GM15510 (cell line): Measurements from ENCODE around the gene MMP2.

ENCODE experiments used
- POLR2A ChIP-seq: IDR thresholded peaks from 3 replicates; pipeline ENCODE4 v1.6.1; 2011; ENCODE audit warnings: borderline replicate concordance; ENCODE audit not compliant: insufficient read length; ENCODE audit errors: extremely low read depth

The MMP2 gene

DNA sequence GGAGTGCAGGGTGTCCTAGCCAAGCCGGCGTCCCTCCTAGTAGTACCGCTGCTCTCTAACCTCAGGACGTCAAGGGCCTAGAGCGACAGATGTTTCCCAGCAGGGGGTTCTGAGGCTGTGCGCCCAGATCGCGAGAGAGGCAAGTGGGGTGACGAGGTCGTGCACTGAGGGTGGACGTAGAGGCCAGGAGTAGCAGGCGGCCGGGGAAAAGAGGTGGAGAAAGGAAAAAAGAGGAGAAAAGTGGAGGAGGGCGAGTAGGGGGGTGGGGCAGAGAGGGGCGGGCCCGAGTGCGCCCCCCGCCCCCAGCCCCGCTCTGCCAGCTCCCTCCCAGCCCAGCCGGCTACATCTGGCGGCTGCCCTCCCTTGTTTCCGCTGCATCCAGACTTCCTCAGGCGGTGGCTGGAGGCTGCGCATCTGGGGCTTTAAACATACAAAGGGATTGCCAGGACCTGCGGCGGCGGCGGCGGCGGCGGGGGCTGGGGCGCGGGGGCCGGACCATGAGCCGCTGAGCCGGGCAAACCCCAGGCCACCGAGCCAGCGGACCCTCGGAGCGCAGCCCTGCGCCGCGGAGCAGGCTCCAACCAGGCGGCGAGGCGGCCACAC is at the start of gene MMP2:
MMP2 (plus strand) TSS at position 372 of the 603 bp plus-strand sequence. CDS start 282 bp downstream, outside the sequence.
- TF ChIP-seq POLR2A, result no peak

DNA sequence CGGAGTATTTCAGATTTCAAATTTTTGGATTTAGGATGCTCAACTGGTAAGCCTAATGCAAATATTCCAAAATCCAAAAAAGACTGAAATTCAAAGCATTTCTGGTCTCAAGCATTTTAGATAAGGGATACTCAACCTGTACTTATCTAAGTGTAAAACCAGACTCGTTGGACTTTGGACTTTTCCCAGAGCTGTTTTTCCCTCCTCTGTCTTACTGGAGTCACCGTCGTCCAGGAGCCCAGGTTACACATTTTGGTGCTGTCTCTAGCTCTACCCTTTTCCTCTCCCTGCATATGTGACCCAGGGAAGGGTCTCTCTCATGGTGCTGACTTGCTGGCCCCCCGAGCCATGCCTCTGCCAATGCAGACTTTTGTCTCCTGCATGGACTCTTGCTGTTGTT is 46.0 kb upstream of the MMP2 start:
- no peak for TF ChIP-seq POLR2A

DNA sequence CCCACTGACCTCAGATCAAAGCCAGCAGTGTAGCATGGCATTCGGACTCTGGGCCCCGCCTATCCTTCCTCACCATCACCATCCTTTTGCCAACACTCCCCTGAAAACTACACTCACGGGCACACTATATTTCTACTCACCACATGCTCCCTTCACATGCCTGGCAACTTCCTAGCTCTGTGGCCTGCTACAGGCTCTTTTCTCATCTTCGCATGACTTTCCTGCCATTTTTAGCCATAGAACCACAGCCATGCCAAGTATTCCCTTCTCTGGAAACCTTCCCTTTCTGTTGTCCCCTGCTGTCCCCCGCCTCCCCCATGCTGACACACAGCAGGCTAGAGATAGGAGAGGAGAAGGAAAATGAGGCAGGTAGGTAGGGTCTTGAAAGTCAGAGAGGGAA is 45.5 kb upstream of the MMP2 start:
- TF ChIP-seq POLR2A, result no peak

DNA sequence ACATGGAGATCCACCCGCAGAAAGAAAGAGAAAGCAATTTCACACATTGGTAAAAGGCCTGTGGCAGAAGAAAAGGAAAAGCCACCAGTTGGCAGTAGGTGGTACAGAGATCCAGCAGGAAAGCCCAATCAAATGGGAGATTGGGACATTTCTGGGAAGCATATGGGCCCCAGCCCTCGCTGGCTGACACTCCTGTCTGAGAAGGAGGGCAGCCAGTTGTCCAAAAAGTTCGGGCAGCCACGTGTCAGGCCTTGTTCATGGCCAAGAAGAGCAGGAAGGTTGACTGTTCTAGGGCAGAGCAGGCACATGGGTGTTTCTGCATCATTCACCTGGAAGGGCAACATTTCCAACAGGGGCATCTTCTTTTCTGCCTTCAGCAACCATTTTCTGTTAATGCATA is 45.0 kb upstream of the MMP2 start:
- no peak for TF ChIP-seq POLR2A

DNA sequence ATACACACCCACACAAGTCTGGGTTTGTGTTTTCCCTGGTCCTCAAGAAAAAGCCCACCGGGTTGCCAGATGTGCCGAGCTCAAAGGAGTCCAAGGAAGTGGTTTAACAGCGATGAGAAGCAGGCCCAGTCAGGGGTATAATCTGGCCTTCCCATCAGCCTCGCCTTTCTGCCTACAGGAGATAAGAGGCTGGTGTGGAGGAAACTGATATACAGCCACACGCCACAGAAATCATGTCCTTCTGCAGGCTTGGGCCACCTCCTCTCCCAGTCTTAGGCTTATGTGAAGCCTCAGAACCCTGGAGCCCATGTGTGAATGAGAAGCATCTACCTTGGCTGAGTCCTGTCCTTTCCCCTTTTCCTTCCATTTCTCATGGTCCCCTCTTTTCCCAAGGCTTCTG is 43.6 kb upstream of the MMP2 start:
- no peak for TF ChIP-seq POLR2A

DNA sequence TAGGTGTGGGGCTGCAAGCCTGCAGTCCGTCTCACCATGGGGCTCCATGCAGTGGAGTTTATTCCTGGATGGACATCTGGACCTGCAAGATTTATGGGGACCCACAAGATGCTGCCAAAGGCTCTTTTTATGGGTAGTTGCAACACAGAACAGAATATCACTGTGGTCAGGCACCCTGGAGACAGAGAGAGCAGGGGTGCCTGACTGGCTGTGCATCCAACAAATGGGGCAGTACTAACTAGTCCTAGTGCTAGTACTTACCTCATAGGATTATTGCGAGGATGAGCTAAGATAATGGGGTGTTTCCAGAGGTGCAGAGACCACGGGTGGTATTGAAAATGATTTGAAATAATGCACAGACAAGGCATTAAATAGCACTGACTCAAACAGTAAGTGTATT is 42.4 kb upstream of the MMP2 start:
- TF ChIP-seq POLR2A, result no peak

DNA sequence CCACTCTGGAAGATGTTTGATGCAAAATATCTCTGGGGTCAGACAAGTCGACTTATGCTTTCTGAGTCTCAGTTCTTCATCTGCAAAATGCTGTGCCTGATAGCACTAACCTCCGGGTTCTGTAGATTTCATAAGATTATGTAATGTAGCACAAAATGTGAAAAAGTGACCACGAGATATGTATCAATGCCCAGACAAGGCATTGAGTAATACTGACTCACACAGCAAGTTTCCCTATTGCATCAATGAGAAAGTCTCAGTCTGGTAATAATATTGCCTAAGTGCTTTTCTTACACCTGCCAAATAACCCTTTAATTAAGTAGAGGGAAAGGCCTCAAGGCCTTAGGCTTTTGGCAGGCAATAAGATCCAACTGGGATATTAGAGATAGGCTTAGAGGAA is 41.4 kb upstream of the MMP2 start:
- no peak for TF ChIP-seq POLR2A

DNA sequence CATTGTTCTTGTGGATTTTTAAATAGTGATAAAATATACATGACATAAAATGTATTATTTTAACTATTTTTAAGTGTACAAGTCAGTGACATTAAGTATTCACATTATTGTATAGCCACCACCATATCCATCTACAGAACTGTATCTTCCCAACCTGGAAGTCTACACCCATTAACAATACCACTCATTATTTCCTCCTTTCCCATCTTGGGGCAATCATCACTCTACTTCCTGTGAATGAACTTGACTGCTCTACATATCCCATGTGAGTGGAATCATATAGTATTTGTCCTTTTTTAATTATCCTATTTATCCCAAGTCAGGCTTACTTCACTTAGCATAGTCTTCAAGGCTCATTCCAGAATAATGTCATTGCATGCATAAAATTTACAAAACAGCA is 40.7 kb upstream of the MMP2 start:
- TF ChIP-seq POLR2A, result no peak

DNA sequence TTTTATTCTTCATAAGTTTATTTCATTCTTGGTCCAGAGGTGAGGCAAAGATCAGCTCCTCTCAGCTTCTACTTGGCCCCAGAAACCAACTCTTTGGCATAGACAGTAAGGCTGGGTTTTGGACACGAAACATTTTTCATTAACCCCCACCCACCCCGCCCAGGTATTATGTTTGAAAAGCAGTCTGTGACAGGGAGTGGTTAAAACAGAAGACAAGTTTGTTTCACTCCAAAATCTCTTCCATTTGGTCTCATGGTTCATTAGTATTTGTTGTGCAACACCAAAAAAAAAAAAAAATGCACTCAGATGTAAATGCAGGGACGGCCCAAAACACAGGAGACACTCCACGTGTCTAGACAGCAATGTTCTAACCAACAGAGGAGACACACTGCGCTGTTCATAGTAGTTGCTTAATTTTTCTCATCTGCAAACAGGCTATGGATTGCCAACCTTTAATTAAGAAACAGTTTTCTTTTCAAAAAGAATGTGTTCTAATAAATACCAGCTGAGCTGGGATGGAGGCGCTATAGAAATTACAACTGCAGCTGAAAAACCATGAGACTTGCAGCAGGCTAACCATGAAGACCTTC is 39.8 kb upstream of the MMP2 start:
- no peak for TF ChIP-seq POLR2A

DNA sequence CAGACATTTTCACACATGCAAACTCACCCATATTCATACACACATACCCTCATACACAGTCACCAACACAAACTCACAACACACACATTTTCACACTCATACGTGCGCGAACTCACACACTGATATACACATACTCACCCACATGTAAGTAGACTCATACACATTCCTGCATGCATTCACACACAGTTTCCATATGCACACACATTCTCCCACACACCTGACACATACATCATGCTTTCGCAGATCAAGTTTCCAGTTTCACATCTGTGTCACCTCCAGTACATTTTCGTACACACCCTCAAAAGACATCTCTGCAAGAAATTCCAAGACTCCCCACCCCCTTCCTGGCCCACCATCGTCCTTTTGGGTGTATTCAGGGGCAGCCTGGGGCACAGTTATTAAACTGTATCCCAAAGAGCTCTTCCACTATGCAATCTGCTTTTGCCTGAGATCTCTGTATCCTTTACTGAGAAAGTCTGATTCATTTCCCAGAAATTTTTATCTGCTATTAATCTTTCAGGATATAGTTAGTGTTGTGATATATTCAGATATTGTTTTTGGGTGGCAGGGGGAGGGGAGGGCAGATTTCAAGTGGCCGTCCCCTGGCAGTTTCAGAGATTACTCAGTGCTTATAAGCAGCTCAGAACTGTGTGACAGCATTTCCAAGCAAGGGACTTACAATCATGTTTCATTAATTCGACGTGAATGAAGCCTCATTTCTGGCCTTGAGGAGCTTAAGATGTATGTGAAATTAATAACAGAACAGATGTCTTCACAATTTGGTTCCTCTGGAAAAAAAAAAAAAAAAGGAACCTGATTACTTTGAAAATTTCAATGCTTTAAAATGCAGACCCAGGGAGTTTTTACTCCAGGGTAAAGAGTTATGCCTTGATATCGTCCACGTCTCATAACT is 35.3 kb upstream of the MMP2 start:
- no peak for TF ChIP-seq POLR2A

DNA sequence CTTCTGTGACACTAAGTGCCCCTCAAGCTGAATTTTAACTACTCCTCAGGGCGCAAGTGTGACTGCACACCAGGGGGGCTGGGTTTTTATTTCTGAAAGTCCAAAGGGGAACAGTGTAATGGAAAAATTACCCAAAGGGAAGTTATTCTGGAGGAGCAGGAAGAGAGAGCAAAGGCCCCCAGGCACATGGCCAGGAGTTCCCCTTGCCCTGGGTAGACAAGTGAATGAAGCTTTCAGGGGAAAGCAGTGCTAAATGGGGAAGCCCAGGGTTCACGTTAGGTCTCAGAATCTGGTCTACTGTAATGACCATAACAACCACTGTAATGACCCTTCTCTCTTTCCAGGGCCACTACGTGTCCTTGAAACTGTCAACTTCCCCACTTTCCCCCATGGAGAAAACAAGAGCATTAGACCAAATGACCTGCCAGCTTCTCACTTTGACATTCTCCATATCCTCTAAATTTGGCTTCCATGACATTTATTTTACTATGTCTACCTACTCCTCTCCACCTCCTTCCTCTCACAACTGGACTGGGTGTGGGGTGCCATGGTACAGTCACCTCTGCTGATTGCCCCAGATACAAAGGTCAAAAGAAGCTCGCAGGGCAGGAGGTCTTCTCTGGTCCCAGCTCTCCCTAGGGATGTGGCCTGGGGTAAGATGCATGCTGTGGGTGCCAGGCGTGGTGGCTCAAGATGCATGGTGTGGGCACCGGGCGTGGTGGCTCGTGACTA is 34.1 kb upstream of the MMP2 start:
- no peak for TF ChIP-seq POLR2A

DNA sequence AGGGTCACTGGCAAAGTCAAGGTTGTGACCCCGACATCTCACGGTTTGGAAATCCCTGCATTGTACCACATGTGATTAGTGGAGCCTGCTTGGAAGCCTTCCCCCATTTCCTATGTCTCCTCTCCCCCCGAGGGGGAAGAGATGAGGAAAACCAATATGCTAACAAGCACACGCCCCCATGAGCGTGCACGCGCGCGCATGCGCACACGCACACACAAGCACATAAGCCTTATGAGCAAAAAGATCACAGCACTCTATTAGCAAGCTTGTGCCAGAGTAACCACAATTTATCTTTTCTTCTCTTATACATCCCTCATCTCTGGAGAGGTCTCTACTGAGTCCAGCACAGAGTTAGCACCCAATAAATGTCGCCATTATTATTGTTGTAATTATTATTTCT is 31.8 kb upstream of the MMP2 start:
- TF ChIP-seq POLR2A, result no peak

DNA sequence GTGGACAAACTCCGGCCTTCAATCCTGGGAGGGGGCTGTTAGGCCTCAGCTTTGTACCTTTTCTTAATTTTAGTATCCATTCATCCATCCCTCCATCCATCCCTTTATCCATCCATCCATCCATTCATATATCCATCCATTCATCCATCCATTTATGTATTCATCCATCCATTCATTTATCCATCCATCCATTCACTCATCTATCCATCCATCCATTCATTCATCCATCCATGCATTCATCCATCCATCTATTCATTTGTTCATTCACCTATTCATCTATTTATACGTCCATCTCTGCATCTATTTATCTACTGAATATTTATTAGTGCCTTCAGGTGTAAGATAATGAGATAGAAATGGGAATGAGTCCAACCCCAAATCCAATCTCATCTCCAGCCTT is 26.0 kb upstream of the MMP2 start:
- TF ChIP-seq POLR2A, result no peak

DNA sequence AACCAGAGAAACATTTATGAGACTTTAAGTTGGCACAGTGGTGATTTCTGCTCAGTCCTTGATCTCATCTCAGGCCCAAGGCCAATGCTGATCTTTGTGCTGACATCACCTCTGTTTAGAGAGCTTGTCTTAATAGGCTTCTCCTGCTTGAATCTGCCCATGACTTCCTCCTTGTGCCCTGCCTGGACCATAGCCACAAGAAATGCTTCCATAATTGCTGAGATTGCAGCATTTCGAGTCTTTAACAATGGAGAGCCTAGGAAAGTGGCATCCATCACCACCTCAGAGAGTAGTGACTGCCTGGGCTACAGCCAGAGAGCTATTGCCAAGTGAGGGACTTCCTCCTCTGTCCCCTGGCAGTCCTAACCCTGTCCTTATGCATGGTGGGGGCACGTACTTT is 25.1 kb upstream of the MMP2 start:
- TF ChIP-seq POLR2A, result no peak

DNA sequence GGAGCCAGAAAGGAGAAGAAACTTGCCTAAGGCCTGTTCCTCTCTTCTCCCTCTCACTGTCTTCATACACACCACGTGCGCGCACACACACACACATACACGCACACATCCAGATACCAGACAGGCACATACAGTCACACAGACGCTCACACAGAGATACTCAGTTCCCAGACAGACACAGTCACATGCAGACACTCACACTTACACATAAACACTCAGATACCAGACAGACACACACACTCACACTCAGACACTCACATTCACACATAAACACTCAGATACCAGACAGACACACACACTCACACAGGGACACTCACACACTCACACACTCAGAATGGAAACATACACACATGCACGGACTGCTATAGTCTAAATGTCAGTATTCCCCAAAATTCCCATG is 24.1 kb upstream of the MMP2 start:
- TF ChIP-seq POLR2A, result no peak
